Iris pigment epithelial cell (primary cell): ENCODE data around the gene HUNK.
"Not testable (repeated sequence)": the region's sequence is repeated elsewhere in the genome, so short reads cannot be mapped to it uniquely, and the experiment has no call there.

Source experiments
- DNase-seq: peaks from one replicate; pipeline ENCODE4 v3.0.0-alpha.2; 2011; ENCODE audit warnings: low read depth

HUNK gene

GRCh38 chr21:31870472-31871193 lies 2.2 kb upstream of the HUNK start:
- no peak for DNase-seq

DNA sequence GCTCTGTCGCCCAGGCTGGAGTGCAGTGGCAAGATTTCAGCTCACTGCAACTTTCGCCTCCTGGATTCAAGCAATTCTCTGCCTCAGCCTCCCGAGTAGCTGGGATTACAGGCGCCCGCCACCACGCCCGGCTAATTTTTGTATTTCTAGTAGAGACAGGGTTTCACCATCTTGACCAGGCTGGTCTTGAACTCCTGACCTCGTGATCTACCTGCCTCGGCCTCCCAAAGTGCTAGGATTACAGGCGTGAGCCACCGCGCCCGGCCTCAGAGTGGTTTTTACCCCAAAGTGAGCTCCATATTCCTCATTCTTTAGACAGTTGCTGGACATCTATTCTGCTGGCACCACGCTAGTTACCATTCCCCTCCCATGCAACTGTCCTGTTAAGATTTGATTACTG lies 1.4 kb upstream of the HUNK start:
- not testable (repeated sequence) for DNase-seq

DNA sequence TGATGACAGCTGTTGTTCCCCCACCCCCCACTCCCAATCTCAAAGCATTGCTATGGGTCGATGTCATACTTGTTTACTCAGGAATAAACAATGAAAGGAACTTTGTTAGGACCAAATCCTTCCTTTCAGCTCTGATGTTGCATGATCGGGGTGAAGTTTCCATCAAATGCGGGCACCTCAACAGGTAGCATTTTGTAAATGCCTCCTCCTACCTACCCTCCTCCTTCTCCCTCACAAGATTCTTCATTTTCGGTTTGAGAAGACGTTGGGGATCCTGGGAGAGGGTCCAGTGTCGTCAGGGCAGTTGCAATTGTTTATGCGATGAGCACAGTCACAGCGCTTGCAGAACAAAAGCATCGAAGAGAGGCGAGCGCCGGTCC lies 758 bp upstream of the HUNK start:
- no peak for DNase-seq

DNA sequence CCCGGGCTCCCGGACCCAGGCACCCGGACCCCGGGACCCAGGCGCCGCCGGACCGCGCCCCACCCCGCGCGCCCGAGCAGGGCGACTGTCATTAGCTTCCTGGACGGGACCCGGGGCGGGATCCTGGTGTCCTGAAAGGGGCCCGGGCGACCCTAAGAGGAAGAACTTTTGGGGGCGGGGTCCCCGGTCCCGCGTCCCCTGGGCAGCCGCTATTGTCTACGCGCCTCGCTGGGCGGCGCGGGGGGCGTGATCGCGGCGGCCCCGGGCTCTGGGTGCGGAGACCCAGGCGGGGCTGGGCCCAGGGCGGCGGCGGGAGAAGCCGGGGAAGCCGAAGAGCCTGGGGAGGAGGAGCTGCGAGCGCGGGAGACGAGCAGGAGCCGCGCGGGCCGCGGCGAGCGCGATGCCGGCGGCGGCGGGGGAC lies 465 bp downstream of the HUNK start:
- no peak for DNase-seq

GRCh38 chr21:31873696-31874599 lies 1.1 kb downstream of the HUNK start:
- no peak for DNase-seq

GRCh38 chr21:31874812-31875212 lies 2.0 kb downstream of the HUNK start:
- no peak for DNase-seq

DNA sequence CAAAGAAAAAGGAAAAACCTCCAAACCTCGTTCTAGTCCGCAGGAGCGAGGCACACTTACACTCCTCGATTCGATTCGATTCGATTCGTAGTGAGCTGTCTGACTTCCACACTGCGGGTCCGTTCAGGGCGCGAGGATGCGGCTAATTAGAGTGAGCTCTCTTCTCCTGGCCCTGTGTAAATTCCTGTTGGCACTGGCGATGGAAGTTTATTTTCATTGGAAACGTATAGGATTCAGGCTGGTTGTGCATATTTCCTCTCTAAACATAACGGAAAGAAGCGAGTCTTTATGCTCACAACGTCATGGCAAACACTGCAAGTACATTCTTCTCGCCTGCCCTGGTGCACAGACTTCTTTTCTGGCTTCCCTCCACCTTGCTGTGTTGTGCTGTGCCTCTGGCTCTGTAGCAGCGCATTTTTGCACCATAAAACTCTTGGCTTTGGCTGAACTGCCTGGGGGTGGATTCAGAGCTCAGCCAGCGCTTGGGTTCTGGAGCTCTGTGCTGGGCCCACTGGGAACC lies 2.7 kb downstream of the HUNK start:
- DNase-seq, result no peak

- DNase-seq, result no peak
Measured at GRCh38 chr21:31877463-31877957, 4.7 kb downstream of the HUNK start.

DNA sequence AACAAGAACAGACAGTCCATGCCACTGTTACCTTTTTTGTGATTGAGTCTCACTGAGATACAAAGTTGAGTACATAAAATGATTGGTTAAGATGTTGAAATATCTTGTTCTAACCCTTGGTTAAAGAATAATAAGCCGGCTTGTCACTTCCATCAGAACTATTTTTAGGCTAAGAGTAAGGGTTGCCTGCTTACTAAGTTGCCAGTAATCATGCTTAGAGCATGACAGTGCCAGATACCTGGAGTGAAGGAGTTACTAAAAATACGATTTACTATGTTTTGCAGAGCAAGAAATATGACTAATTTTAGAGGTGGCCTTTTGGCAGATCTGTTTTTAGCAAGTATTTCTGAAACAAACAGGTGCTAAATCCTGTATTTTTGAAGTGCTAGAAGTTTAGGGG lies 6.0 kb downstream of the HUNK start:
- no peak for DNase-seq

- DNase-seq, result no peak
Measured at GRCh38 chr21:31879241-31879650, 6.4 kb downstream of the HUNK start.

- DNase-seq, result no peak
Measured at GRCh38 chr21:31879911-31880310, 7.1 kb downstream of the HUNK start.

DNA sequence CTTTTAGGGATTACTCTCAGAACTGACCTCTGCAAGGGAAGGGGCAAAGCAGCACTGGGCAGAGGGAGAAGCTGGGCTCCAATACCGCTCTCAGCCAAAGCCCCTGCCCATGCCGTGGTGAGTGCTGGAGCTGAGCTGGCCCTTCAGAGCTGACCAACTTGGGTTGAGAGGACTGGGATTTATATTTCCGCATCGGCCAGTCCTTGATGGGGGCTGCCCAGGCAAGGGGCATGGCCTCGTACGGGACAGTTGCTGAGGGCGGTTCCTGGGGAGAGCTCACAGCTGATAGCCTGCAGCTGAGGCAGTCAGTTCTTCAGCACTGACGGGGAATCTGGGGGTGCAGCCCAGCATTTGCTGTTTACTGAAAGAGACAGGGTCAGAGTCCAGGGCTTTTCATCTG lies 8.0 kb downstream of the HUNK start:
- DNase-seq, result no peak

DNA sequence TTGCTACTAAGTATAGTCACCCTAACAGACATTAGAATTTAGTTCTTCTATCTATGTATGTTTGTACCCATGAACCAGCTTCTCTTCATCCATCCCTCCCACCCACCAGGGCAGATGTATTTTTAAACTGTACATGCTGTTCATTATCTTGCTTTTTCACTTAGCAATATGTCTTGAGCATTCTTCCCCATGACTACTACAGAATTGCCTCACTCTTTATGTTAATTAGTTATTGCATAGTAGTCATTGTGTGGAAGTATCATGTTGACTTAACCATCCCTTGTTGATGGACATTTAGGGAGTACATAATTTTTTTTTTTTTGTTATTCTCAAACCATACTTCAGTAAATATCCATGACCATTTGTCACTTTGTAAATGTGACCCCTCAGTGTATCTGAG lies 9.9 kb downstream of the HUNK start:
- DNase-seq, result no peak

- no peak for DNase-seq
Measured at GRCh38 chr21:31885146-31885545, 12.3 kb downstream of the HUNK start.

GRCh38 chr21:31886915-31887314 lies 14.1 kb downstream of the HUNK start:
- no peak for DNase-seq

DNA sequence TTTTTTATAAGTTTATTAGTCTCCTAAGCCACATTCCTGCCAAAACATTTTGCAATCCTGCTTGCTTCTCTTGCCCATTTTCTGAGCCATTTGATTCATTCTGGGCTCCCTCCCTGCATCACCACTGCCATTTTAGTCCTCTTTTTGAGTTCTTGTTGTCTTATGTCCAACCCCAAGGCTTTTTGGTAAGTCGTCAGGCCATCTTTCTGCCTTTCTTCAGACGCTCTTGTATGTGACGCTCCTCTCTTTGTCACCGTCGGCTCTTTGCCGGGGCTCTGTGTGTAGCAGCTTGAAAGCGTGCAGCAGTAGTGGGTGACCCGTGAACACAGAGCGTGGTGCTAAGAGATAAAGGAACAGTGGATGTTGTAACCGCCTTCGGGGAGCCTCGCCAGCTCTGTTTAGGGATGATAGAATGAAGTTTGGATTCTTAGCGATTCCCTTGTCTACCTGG lies 14.6 kb downstream of the HUNK start:
- no peak for DNase-seq

DNA sequence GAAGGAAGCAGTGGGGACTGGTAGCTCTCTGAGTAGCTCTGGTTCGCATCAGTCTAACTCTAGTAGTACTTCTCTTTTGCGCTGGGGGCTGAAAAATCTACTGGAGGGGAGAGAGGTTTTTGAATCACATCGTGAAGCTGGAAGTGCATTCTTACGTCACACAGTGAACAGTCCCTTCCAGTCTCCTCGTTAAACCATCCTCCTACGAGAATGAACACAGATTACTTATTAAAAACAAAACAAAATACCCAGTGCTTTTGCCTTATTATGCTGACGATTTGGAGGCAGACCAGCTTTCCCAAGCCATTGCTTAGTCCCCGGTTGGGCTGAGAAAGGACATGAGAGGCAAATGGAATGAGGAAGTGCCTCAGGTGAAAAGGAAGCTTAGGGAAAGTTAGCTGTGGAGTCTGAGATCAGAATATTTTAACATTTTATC lies 16.1 kb downstream of the HUNK start:
- no peak for DNase-seq

GRCh38 chr21:31889460-31889859 lies 16.6 kb downstream of the HUNK start:
- DNase-seq, result no peak

DNA sequence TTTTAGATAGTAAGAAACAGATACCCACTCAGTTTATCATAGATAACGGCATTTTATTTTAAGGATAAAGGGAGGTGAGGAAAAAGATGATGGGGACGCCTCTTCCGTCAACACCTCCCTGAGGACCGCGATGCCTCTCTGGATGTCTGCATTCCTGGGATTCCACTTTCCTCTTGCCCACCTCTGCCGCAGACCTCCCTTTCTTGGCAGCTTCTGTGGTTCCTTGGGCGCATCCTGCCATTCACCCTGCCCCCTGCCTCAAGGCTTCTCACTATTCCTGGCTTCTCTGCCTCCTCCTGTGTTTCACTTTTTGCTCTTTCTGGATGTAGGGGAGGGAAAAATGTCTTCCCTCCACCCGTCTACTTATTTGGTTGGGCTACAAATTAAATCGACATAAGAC lies 19.9 kb downstream of the HUNK start:
- no peak for DNase-seq

DNA sequence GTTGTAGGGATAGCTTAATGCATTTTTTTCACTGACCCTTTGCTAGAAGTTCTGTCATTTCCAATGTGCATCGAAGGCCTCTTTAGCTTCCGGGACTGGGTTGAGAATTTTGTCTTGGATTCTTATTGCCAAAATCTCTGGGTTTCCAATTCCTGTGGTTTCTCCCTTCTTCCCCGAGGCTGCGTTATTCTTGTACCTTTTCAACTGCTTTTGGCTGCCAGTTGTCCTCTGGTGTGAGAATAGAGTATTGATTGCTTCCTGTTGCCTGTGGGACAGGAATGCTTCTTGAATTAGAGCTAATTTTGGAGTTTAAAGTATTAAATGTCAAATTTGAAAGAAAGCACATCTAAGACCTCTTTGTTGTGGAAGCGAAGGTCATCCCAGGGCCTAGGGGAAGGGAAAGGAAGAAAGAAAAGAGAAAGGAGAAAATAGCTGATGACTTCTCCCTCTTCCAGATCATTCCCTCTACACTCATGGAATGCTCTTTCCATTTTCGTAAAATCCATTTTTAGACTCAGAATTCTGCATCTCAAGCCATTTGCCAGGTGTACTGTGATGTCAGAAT lies 21.1 kb downstream of the HUNK start:
- no peak for DNase-seq

- DNase-seq, result no peak
Measured at GRCh38 chr21:31894457-31894856, 21.6 kb downstream of the HUNK start.

DNA sequence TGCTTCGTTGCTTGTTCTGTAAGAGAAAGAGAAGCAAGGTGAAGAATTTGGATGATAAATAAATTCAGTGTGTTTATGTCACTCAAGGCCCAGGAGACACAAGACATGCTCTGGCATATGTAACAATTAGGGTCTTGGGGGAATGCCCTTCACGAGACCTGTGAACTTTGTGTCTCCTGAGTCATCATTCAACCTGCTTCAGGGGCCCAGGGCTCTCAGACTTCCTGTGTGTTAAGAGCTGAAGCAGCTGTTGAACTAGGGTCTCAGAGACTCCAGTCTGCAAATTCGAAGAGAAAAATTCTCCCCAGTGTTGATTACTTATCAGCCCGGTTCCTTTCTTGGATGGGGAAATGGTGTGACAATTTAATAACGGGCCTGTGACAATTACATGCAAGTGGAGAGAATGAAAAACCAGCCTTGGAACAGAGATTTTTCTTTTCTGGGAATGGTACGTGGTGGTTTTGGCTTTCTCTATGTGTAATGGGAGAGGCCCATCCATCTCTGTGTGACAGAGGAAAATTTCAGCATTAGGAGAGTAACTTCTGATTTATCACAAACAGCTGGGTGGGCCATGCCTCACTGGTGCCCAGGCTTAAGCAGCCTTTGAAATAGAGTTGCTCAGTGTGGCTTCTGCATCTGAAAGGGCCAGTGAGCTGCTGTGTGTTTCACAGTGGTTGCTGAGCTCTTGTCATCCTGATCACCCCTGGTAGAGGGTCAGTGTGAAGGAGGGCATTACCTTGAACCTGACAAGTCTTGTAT lies 22.4 kb downstream of the HUNK start:
- DNase-seq, result no peak
